Ishikawa (cell line): Measurements from ENCODE around the gene KCNIP4.

ENCODE experiments used
- CREB1 ChIP-seq: IDR thresholded peaks from 2 replicates; pipeline ENCODE4 v1.6.1; 2012; ENCODE audit warnings: low read depth
- EP300 ChIP-seq: IDR thresholded peaks from 2 replicates; pipeline ENCODE4 v1.6.1; 2012; ENCODE audit warnings: borderline replicate concordance
- FOXM1 ChIP-seq: IDR thresholded peaks from 2 replicates; pipeline ENCODE4 v1.6.1; 2012; ENCODE audit warnings: low read depth, borderline replicate concordance
- NFIC ChIP-seq: IDR thresholded peaks from 2 replicates; pipeline ENCODE4 v1.6.1; 2012
- REST ChIP-seq: IDR thresholded peaks from 2 replicates; pipeline ENCODE4 v1.6.1; 2012; ENCODE audit warnings: low read depth, mild to moderate bottlenecking
- TAF1 ChIP-seq: IDR thresholded peaks from 2 replicates; pipeline ENCODE4 v1.6.1; 2012; ENCODE audit warnings: low read depth, mild to moderate bottlenecking
- YY1 ChIP-seq: IDR thresholded peaks from 2 replicates; pipeline ENCODE4 v1.6.1; 2012; ENCODE audit warnings: low read depth

GRCh38 chr4:20700007-20700761 is 1248.4 kb downstream of the KCNIP4 start, which contains the start of gene PACRGL:
- TF ChIP-seq NFIC (no peak), CREB1 (peak; percentile 83), EP300 (no peak), REST (no peak), TAF1 (peak; percentile 72), YY1 (no peak), FOXM1 (no peak)
